ENCODE data around the gene SMAD6.

SMAD6 gene

DNA sequence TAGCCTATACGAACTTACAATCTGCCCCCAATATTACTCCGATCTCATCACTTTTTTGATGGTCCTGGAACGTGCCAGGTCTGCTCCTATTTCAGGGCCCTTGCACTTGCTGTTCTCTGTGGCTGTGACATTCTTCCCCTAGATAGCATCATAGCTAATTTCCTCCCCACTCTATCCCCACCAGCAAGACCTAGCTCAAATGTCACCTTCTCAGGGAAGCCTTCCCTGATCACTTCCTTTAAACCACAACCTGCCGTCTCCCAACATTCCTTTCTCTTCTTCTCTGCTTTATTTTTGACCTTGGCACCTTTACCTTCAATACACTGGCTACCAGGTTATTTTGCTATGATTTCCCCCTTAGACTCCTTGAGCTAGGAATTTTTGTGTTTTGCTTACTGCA lies 5.3 kb upstream of the SMAD6 start:
- TF ChIP-seq, protein P1, sequence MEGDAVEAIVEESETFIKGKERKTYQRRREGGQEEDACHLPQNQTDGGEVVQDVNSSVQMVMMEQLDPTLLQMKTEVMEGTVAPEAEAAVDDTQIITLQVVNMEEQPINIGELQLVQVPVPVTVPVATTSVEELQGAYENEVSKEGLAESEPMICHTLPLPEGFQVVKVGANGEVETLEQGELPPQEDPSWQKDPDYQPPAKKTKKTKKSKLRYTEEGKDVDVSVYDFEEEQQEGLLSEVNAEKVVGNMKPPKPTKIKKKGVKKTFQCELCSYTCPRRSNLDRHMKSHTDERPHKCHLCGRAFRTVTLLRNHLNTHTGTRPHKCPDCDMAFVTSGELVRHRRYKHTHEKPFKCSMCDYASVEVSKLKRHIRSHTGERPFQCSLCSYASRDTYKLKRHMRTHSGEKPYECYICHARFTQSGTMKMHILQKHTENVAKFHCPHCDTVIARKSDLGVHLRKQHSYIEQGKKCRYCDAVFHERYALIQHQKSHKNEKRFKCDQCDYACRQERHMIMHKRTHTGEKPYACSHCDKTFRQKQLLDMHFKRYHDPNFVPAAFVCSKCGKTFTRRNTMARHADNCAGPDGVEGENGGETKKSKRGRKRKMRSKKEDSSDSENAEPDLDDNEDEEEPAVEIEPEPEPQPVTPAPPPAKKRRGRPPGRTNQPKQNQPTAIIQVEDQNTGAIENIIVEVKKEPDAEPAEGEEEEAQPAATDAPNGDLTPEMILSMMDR (IDR thresholded peaks at IDR 0.05; ENCODE audit: borderline replicate concordance, insufficient read depth, low read depth, low read length): no peak

DNA sequence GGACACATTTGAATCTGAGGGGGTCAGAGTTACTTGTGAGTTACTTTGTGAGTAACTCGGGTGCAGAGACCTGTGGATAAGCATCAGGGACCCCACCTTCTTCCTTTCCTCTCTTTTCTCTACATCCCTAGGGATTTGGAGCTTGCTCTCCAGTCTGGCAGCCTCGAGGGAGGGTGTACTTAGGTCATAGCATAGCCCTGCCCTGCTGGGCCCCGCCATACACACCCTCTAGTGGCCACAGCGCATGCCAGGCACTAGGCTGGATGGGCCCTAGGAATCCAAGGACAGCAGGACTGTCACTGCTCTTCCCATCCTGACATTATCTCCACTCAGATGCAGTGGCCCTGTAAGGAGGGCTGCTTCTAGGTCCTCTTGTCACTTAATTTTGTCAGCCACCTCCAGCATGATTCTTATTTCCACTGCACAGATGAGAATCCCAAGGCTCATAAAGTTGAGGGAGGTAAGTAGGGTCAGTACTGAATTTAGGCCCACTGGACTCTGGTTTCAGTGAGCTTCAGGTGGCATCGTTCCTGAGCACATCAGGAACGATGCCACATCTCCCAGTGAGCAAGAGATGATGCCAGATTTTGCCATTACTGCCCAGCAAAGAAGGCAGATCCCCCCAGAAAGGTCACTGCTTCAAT lies 3.6 kb upstream of the SMAD6 start:
- TF ChIP-seq, protein P1 (IDR thresholded peaks at IDR 0.05; ENCODE audit: borderline replicate concordance, insufficient read depth, low read depth, low read length): peak; percentile 77
- H3K4me3 ChIP-seq (ENCODE audit: low read depth, low read length): no peak overlapping the region

More for the DNA sequence above, 5.3 kb upstream of the SMAD6 start:
- no peak overlapping the region for H3K4me3 ChIP-seq (ENCODE audit: low read depth, low read length)

DNA sequence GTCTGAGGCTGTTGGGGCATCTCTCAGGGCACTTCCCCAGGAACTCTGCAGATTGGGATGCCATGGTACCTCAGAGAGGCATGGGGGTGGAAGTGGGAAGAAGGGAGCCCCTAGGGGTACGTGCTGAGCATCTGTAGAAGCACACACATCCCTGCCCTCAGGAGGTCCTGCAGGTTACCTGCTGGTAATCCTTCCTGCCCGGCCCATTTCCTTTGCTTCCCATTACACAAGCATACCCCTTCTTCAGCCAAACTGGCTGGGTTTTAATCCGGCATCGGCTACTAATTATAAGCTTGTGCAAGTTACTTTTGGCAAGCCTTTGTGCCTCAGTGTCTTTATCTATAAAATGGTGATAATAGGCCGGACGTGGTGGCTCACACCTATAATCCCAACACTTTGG lies 3.1 kb upstream of the SMAD6 start:
- TF ChIP-seq, protein P1 (IDR thresholded peaks at IDR 0.05; ENCODE audit: borderline replicate concordance, insufficient read depth, low read depth, low read length): no peak
- no peak overlapping the region for H3K4me3 ChIP-seq (ENCODE audit: low read depth, low read length)

- peak overlapping the region; percentile 55 for H3K4me3 ChIP-seq (ENCODE audit: low read depth, low read length)
- TF ChIP-seq, protein P1 (IDR thresholded peaks at IDR 0.05; ENCODE audit: borderline replicate concordance, insufficient read depth, low read depth, low read length): no peak
These were observed 1.6 kb upstream of the SMAD6 start for GRCh38 chr15:66700412-66700801.

DNA sequence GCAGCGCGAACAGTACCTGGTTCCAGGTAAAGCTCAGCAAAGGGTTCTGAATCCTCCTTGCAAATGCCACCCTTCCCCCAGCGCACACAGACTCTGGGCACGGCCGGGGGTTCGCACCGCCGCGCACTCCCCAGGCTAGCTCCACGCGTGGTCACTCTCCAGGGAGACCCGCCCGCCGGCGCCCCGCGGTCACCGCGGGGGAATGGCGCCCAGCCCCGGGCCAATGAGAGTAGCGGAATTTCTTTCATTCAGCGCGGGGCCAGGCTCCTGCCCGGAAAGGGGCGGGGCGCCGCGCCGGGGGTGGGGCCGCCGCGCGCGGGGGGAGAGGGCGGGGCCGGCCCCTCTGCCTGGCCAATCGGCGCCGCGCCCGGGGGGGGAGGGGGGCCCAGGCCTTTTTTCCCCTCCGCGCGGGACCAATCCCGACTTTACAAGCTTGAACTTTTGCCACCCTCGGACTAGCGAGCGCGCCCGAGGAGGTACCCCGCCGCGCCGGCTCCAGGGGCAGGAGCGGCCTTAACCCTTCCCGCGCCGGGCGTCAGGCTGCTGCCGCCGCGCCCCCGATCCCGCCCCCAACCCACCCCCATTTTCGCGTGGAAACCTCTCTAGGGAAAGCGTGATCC lies 1.1 kb upstream of the SMAD6 start:
- H3K4me3 ChIP-seq (ENCODE audit: low read depth, low read length): peak overlapping the region; percentile 61
- TF ChIP-seq, protein P1 (IDR thresholded peaks at IDR 0.05; ENCODE audit: borderline replicate concordance, insufficient read depth, low read depth, low read length): no peak

DNA sequence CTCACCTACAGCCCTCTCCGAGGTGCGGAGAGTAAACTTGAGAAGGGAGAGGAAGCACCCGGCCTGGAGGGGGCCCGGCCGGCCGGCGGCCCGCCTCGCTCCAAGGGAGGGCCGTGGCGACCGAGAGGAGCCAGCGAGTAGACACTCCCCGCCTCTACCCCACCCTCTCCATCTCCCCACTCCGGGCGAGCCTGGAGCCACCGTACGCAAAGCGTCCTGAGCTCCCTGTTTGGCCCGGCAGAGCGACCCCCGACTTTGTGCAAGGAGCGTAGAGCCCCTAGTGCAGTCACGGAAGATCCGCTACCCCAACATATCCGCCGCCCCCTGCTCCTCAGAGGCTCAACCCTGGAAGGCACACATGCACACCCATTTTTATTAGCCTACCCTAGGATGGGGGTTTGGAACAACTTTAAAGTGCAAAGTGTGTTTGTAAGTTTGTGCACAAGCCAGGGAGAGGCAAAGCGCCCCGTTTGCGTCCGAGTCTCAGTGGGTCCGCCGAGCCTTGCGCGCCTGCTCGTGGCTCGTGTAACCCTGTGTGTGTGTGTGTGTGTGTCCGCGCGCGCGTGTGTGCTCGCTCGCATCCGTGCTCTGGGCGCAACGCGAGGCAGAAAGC lies 508 bp upstream of the SMAD6 start:
- TF ChIP-seq, protein P1 (IDR thresholded peaks at IDR 0.05; ENCODE audit: borderline replicate concordance, insufficient read depth, low read depth, low read length): no peak
- H3K4me3 ChIP-seq (ENCODE audit: low read depth, low read length): peak overlapping the region; percentile 61

All from GM12875 (cell line).